Thyroid gland (tissue), 4 donors: ENCODE measurements around the gene C14orf93. TPM values are rescaled to one million over a fixed set of nuclear protein-coding genes. Genes with fewer than 3 reads are reported as not detected.
A peak's percentile ranks its signal among the peaks of the same experiment; 100 is the strongest.
"Not testable (repeated sequence)": the region's sequence is repeated elsewhere in the genome, so short reads cannot be mapped to it uniquely, and the experiment has no call there.

Experiments used
- DNase-seq, 2 donors: peaks; one replicate each; pipeline ENCODE4 v3.0.0-alpha.2; 2019
- H3K27ac ChIP-seq, 3 donors: fragments of 200-600 bp; sonication (generic); 1 replicate in 2 of 3; 2 replicates in 1 of 3; pipeline ENCODE4 v1.5.1; 2016 to 2019; ENCODE audit warnings: mild to moderate bottlenecking in 1 of 3, moderate library complexity in 1 of 3
- H3K27me3 ChIP-seq: fragments of 200-600 bp; sonication (generic); one replicate; pipeline ENCODE4 v1.5.1; 2019
- H3K36me3 ChIP-seq, 2 donors: fragments of 200-600 bp; sonication (generic); one replicate each; pipeline ENCODE4 v1.5.1; 2016 to 2019
- H3K4me1 ChIP-seq, 2 donors: fragments of 200-600 bp; sonication (generic); one replicate each; pipeline ENCODE4 v1.5.1; 2017 to 2019
- H3K4me3 ChIP-seq, 3 donors: fragments of 200-600 bp; sonication (generic); replicated peaks in 1 of 3; 1 replicate in 2 of 3; 2 replicates in 1 of 3; pipeline ENCODE4 v1.5.1; 2016; ENCODE audit warnings: mild to moderate bottlenecking in 1 of 3
- H3K9me3 ChIP-seq: fragments of 200-600 bp; sonication (generic); one replicate; pipeline ENCODE4 v1.5.1; 2017
- POLR2A ChIP-seq, 2 donors: fragments of 450-650 bp; IDR thresholded peaks; one replicate each; pipeline ENCODE4 v1.6.1; 2017; ENCODE audit warnings: antibody characterized with exemption in 2 of 2, mild to moderate bottlenecking in 2 of 2, moderate library complexity in 1 of 2
- WGBS, 2 donors: methylation state at CpG; one replicate each; pipeline ENCODE4 v1.1.5; 2017; 5-methylcytosine and 5-hydroxymethylcytosine counted together
- intact Hi-C: fragments of 100-400 bp; cut with DNase I; formaldehyde crosslinking; loops from one replicate; pipeline ENCODE4 v1.15.1; 2023
- total RNA-seq, 4 donors: library from RNA; depleted of rRNA; stranded (reverse); fragments of >200 nt; gene quantifications; one replicate each; pipeline ENCODE4 v1.2.3, GENCODE V29; 2016
- TF ChIP-seq, protein P1 (sequence below), 6 experiments: fragments of 200-600 bp in 3 of 6; fragments of 450-650 bp in 3 of 6; sonication (generic) in 3 of 6; IDR thresholded peaks; one replicate each; pipeline ENCODE4 v1.5.1; 2016 to 2019; ENCODE audit warnings: antibody characterized with exemption in 6 of 6, mild to moderate bottlenecking in 2 of 6, inconsistent platforms in 1 of 6, moderate library complexity in 1 of 6

The C14orf93 gene
- total RNA-seq, 4 donors from 2014 or later = 11.6 to 20.6 (median 15.4) TPM

GRCh38 chr14:22973217-22974032 is 36.5 kb downstream of the C14orf93 start:
- 85 to 90% methylated on average over 5 to 6 of the region's 6 CpGs for WGBS, 2 donors
- DNase-seq = peak; percentile 54 to 59
- TF ChIP-seq, protein P1, sequence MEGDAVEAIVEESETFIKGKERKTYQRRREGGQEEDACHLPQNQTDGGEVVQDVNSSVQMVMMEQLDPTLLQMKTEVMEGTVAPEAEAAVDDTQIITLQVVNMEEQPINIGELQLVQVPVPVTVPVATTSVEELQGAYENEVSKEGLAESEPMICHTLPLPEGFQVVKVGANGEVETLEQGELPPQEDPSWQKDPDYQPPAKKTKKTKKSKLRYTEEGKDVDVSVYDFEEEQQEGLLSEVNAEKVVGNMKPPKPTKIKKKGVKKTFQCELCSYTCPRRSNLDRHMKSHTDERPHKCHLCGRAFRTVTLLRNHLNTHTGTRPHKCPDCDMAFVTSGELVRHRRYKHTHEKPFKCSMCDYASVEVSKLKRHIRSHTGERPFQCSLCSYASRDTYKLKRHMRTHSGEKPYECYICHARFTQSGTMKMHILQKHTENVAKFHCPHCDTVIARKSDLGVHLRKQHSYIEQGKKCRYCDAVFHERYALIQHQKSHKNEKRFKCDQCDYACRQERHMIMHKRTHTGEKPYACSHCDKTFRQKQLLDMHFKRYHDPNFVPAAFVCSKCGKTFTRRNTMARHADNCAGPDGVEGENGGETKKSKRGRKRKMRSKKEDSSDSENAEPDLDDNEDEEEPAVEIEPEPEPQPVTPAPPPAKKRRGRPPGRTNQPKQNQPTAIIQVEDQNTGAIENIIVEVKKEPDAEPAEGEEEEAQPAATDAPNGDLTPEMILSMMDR (IDR thresholded peaks at IDR 0.05) = peak; percentile 51 to 92 (median 70)
- TF ChIP-seq POLR2A (IDR thresholded peaks at IDR 0.05) = no peak
- Histone ChIP-seq H3K36me3 (peaks cover 0 to 7% of the 10 kb centered on the region in 2 donors), H3K27me3 (no peaks in the 10 kb centered on the region), H3K27ac (no peak overlapping the region), H3K4me1 (peaks cover 15 to 22% of the 10 kb centered on the region in 2 donors), H3K4me3 (no peak overlapping the region), H3K9me3 (no peaks in the 10 kb centered on the region)
- intact Hi-C loops = no loop called here

DNA sequence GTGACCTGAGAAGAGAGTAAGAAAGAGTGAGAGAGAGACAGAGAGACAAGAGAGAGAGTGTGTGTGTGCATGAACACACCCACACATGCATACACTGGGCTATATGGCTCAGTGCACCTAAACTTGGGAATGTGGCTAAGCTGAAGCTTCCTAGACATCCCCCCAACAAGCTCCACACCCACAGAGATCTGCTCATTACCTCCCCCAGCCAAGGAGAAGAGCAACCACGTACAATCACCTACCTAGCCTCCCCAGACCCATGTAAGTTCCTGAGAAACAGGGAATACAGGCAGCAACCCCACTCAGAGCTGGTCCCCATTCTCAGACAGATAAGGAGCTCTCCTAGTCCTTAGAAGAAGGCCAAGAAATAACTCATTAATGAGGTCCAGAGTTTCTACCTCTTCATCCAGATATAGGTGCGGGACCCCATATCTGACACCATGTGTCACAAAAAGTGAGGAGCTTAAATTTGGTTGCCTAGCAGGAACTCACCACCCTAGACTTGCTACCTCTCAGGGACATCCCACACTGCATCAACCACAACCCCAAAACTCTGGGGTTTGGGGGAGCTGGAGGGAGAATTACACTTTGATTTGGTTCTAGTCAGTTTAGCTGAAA is 37.5 kb downstream of the C14orf93 start:
- Histone ChIP-seq H3K4me3 (no peak overlapping the region), H3K9me3 (no peaks in the 10 kb centered on the region), H3K4me1 (peaks cover 7 to 12% of the 10 kb centered on the region in 2 donors), H3K27ac (no peak overlapping the region), H3K36me3 (peaks cover 0 to 7% of the 10 kb centered on the region in 2 donors), H3K27me3 (no peaks in the 10 kb centered on the region)
- DNase-seq = no peak
- intact Hi-C loops = no loop called here
- 88 to 96% methylated on average over 2 of the region's 2 CpGs for WGBS, 2 donors
- no peak for TF ChIP-seq POLR2A (IDR thresholded peaks at IDR 0.05)
- TF ChIP-seq, protein P1 (IDR thresholded peaks at IDR 0.05) = no peak

DNA sequence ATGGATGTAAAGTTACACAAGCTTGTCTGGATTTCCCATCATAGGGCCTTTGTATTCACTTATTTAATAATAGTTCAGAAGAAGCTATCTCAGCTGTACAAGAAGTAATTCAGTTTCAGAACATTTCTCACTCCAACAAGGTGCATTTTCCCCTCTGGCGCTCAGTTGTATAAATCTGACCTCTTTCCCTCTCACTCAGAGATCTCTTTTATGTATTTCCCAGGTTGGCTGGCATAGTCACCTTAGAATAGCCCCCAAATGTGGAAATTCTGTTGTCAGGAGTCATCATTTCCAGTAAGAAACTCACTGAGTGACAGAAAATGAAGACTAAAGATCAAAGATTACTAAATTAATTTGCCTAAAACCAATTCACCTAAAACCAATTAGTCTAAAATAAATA is 38.8 kb downstream of the C14orf93 start:
- H3K4me3 ChIP-seq = no peak overlapping the region
- WGBS, 2 donors = 96 to 97% methylated on average over 1 of the region's 1 CpG
- no peak overlapping the region for H3K27ac ChIP-seq
- no peaks in the 10 kb centered on the region for H3K9me3 ChIP-seq
- H3K27me3 ChIP-seq = no peaks in the 10 kb centered on the region
- H3K4me1 ChIP-seq = no peaks in the 10 kb centered on the region
- no peak for DNase-seq
- intact Hi-C loops = no loop called here
- TF ChIP-seq, protein P1 (IDR thresholded peaks at IDR 0.05) = no peak
- no peak for TF ChIP-seq POLR2A (IDR thresholded peaks at IDR 0.05)
- H3K36me3 ChIP-seq = peaks cover 0 to 7% of the 10 kb centered on the region in 2 donors

DNA sequence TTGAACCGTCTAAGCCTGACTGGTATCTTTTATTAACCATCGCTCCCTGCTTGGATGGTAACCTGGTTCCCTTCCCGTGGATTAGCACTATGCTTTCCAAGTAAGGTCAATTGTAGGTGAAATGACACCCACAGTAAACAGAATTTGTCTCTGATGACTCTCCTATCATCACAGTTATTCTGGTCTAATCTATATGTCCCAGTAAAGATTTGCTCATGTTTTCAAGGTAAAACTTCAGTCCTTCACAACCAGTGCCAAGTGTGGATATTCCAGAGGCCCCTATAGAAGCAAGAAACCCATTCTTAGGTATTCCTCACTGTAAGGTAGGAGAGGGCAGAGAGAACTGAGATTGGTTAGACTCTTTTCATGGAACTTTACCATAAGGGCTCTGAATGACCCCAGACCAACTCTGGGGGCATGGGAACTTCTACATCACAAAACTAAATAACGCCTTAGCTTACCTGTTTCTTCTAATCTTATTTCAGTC is 43.1 kb downstream of the C14orf93 start:
- Histone ChIP-seq H3K4me1 (no peaks in the 10 kb centered on the region), H3K36me3 (no peaks in the 10 kb centered on the region), H3K4me3 (no peak overlapping the region), H3K9me3 (no peaks in the 10 kb centered on the region), H3K27me3 (no peaks in the 10 kb centered on the region), H3K27ac (no peak overlapping the region)
- DNase-seq = no peak
- TF ChIP-seq POLR2A (IDR thresholded peaks at IDR 0.05) = no peak
- TF ChIP-seq, protein P1 (IDR thresholded peaks at IDR 0.05) = no peak
- intact Hi-C loops = no loop called here
- WGBS, 2 donors = 62 to 63% methylated on average over 4 of the region's 4 CpGs

- 70 to 72% methylated on average over 15 of the region's 15 CpGs for WGBS, 2 donors
- H3K36me3 ChIP-seq, H3K27me3 ChIP-seq, H3K9me3 ChIP-seq, intact Hi-C loops, H3K4me1 ChIP-seq, DNase-seq, H3K4me3 ChIP-seq, H3K27ac ChIP-seq: not testable (repeated sequence)
Observed at GRCh38 chr14:22965916-22966782, 43.8 kb downstream of the C14orf93 start.
